ENCODE results near the gene ZNF358.

- TF ChIP-seq CTCF (IDR thresholded peaks at IDR 0.05 in 4 of 5, conservative IDR thresholded peaks at IDR 0.05 in 1 of 5) (no peak), POLR2A (IDR thresholded peaks at IDR 0.05) (no peak)
Observed at GRCh38 chr19:7476777-7477494, 39.0 kb upstream of the ZNF358 start.
